Mesenteric fat pad (tissue), 1 donor: ENCODE data around the gene HAUS5. TPM values are rescaled to one million over a fixed set of nuclear protein-coding genes. Genes with fewer than 3 reads are reported as not detected.

Source experiments
- DNase-seq: peaks from one replicate; pipeline ENCODE4 v3.0.0-alpha.2; 2020; ENCODE audit warnings: low spot score
- total RNA-seq: library from RNA; stranded (reverse); fragmentation: NEBNext Ultra II Directional; extraction: Animal tissue kit (Norgen Biotek cat#: 25700); gene quantifications from one replicate; pipeline ENCODE4 v1.2.1, GENCODE V29; 2021
- donor health status: DM: yes; HTN: yes; CAD: no.

The HAUS5 gene
- total RNA-seq, 1 donor from 2014 or later: 6.4 TPM

DNA sequence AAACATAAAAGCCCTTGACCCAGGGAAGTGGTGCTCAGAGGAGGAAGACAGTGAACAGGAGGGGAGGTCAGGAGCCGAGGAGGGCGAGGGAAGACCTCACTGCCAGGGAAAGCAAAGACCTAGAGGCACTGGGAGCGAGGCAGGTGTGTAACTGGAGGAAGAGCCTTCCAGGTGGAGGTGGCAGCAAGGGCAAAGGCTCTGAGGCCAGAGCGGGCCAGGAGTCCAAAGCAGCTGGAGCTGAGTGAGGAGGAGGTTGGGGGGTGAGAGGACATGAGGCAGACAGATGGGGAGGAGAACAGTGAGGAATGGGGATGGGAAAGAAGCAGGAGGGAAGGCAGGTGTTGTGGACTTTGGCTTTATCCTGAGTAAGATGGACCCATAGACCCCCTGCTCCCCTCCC lies 57.4 kb downstream of the HAUS5 start:
- no peak for DNase-seq

GRCh38 chr19:35670686-35671085 lies 58.2 kb downstream of the HAUS5 start:
- no peak for DNase-seq

DNA sequence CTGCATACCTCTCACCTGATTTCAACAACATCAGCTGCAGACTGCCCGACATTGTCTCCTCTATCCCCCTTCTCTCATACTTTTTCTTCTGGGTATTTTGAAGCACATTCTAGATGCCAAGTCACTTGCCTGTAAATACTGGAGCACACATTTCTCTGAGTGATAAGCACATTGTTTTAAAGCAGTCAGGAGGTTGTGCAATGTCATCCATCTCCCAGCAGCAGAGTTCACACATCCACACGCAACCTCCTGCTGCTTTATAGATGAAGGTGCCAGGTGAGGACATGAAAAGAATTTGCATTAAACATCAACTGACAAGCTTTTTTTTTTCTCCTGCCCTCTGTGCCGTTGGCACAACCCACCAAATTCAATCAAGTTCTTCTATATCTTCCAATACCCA lies 59.3 kb downstream of the HAUS5 start:
- DNase-seq: no peak

DNA sequence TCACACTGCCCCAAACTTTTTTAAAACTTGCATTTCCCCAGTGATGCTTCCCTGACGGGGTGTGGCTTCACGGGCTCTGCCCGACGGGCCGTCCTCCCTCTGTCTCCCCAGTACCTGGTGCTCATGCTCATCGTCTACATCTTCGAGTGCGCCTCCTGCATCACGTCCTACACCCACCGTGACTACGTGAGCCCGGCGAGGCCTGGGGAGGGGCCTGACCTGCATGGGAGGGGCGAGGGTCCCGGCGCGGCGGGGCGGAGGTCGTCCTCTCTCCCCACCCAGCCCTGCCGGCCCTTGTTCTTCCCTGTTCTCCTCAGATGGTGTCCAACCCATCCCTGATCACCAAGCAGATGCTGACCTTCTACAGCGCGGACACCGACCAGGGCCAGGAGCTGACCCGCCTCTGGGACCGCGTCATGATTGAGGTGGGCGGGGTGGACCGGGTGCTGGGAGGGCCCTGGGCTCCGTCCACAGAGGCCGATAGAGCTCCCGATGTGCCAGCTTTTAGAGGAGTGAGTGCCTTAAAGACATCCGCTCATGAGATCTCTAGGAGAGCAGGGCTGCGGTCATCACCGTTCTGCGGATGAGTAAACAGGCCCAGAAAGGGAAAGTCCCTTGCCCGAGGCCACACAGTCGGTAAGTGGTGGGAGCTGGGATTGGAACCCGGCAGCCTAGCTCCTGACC lies 60.7 kb downstream of the HAUS5 start:
- no peak for DNase-seq

Other genes with a start within 250 kb of the HAUS5 start
- gene GPR42, start 241.7 kb upstream of the HAUS5 start, total RNA-seq: 0.87 TPM
- 2.4 TPM for gene FFAR2, start 164.5 kb upstream of the HAUS5 start, total RNA-seq
- gene KRTDAP, start 122.3 kb upstream of the HAUS5 start, total RNA-seq: not detected
- 3.1 TPM for gene DMKN, start 99.1 kb upstream of the HAUS5 start, total RNA-seq
- gene SBSN, start 84.4 kb upstream of the HAUS5 start, total RNA-seq: not detected
- not detected for gene GAPDHS, start 79.3 kb upstream of the HAUS5 start, total RNA-seq
- gene TMEM147, start 67.1 kb upstream of the HAUS5 start, total RNA-seq: 86.8 TPM
- gene ATP4A, start 49.1 kb upstream of the HAUS5 start, total RNA-seq: not detected
- gene PMIS2, start 26.6 kb upstream of the HAUS5 start, total RNA-seq: not detected
- gene RBM42, start 16.3 kb downstream of the HAUS5 start, total RNA-seq: 63.9 TPM
- 0.74 TPM for gene ETV2, start 29.0 kb downstream of the HAUS5 start, total RNA-seq
- gene COX6B1, start 35.6 kb downstream of the HAUS5 start, total RNA-seq: 362 TPM
- 0.45 TPM for gene UPK1A, start 53.8 kb downstream of the HAUS5 start, total RNA-seq
- not detected for gene ZBTB32, start 91.8 kb downstream of the HAUS5 start, total RNA-seq
- 33.5 TPM for gene KMT2B, start 105.3 kb downstream of the HAUS5 start, total RNA-seq
- gene IGFLR1, start 129.7 kb downstream of the HAUS5 start, total RNA-seq: 10.8 TPM
- 12.8 TPM for gene U2AF1L4, start 132.7 kb downstream of the HAUS5 start, total RNA-seq
- gene PSENEN, start 132.9 kb downstream of the HAUS5 start, total RNA-seq: 66.8 TPM
- gene LIN37, start 135.8 kb downstream of the HAUS5 start, total RNA-seq: 12.9 TPM
- gene HSPB6, start 144.3 kb downstream of the HAUS5 start, total RNA-seq: 506 TPM
- gene PROSER3, start 145.4 kb downstream of the HAUS5 start, total RNA-seq: 16.6 TPM
- 2.7 TPM for gene ARHGAP33, start 162.8 kb downstream of the HAUS5 start, total RNA-seq
- not detected for gene PRODH2, start 200.1 kb downstream of the HAUS5 start, total RNA-seq
- gene NPHS1, start 239.8 kb downstream of the HAUS5 start, total RNA-seq: not detected
- gene KIRREL2, start 244.2 kb downstream of the HAUS5 start, total RNA-seq: not detected